GM21717 (cell line): ENCODE measurements around the gene IL22.

Source experiments
- ATAC-seq: cut with Tn5 transposase; IDR thresholded peaks from one replicate; pipeline ENCODE4 v1.9.1; 2021; ENCODE audit warnings: mild to moderate bottlenecking, moderate library complexity; ENCODE audit not compliant: unreplicated experiment

Gene IL22

DNA sequence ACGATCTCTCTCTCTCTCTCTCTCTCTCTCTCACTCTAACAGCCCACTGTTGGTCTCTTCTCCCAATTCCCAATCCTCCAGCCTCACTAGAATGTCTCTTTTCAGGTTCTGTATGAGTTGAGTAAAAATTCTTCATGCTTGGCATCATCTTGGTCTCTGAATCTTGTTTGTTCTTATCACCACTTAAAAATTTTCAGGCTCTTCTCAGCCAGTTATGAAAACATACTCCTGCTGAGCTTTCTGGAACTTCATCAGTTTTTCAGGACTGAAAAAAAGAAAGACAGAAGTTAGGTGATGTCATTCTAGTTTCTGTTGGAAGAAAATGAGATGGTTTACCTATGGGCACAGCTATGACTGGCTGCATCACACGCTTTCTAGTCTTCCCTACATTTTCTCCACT lies 11.5 kb upstream of the IL22 start:
- no peak for ATAC-seq

DNA sequence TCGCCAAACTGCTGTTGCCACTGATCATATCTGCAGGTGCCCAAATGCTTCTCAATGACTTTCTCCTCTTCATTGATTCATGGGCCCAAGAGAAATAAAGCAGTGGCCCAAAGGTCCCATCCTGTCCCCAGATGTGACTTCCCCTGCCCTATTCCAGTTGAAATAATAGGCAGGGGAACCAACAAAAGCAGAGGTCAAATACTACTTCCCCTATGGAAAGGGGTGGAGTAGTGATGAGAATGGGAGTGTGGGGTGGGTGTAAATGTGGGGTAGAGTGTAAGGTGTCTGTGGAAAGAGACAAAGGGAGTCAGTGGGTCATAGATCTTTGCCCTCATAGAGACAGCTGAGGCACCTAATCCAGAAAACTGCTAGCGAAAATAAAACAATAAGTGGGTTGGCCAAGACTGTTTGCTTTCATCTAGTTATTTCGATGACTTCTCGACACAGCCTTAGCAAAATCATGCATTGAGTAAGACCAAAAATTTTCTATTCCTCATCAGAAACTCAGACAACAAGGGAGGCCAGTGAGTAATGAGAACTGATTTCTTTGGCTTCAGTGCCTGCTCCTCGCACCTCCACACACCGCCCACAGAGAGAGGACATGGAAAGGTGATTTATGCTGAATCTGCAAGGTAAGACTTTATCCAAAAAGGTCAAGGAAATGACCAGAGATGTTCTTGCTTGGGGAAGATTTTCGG lies 10.9 kb upstream of the IL22 start:
- ATAC-seq = no peak

DNA sequence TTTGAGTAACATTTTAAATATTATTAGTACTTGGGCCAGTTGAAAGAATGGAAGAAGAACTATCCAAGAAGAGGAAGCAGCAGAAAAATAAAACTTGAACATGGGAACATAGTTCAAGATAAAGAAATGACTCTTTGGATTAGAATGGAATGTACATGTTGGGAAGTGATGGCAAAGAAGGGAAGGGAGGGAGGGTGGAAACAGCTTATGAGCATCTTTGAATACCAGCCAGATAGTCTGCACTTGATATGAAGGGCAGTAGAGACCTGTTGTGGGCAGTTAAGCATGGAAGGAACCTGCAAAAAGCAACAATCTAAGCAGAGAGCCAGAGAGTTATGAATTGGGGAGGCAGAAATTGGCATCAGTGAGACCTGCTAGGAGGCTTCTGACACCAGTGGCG lies 10.0 kb upstream of the IL22 start:
- ATAC-seq = no peak

DNA sequence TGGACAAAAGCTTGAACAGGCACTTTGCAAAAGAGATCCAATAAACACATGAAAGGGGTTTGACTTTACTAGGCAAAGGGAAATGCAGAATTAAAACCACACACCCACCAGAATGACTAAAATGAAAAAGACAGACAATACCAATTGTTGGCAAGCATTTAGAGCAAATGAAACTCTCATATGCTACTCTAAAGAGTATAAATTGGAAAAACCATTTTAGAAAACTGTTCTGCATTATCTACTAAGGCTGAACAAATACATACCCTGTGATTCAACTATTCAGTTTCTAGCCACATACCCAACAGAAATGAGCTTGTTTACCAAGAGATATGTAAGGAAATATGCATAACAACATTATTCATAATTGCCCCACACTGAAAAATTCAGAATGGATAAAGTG lies 8.5 kb upstream of the IL22 start:
- ATAC-seq = no peak

DNA sequence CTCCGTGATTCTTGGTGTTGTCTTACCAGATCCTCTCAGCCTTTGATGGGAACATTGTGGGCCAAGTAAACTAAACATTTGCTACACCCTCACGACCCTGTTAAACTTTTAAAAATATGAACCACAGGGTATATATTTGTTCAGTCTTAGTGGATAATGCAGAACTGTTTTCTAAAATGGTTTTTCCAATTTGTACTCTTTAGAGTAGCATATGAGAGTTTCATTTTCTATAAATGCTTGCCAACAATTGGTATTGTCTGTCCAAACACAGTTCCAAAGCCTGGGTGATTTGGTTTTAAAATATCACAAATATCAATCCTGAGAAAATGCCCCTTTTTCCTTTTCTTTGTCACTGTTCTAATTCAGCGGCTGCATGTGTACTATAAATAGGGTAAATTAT lies 6.7 kb upstream of the IL22 start:
- ATAC-seq = no peak

DNA sequence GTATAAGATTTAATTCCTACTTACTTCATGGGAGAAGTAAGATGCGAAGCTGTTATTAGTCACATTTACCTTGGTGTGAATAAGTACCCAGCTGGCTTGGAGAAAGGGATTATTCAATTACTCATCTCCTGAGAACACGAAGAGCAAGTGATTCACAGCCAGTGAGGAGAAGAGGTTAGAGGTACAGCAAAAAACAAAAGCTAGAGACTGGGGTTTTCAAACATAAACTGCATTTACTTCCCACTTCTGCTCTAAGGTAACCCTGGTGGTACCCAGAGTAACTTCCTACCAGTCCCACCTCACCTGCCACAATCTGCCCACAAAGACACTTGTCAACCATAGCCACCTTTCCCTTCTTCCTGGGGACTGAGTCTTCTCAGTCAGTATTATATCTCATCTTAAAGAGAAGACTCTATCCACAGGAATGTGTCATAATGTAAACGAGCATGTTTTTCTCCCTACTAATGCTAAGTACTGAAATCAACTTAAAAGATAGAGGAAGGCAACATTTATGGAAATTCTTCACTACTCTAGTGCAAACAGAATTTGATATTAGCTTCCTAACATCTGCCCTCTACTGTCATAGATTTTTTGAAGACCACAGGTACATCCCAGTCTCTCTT lies 6.0 kb upstream of the IL22 start:
- ATAC-seq = no peak

DNA sequence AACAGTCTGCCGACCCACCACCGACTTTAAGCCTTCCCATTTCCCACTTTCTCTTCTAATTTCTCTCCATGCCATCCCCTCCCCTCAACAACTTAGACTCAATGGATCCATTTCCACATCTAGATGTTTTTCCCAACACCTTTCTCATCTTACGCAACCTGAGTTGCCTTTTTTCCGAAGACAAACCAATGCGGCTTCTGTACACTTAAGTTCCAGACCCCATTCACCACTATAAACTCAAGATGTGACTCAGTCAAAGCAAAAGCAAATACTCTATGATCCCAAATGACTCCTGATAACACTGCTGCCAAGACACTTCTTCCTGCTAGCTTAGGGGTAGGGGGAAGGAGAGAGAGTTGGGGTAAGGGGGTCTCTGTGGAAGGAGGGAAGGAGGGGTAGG lies 1.3 kb downstream of the IL22 start:
- ATAC-seq = no peak

DNA sequence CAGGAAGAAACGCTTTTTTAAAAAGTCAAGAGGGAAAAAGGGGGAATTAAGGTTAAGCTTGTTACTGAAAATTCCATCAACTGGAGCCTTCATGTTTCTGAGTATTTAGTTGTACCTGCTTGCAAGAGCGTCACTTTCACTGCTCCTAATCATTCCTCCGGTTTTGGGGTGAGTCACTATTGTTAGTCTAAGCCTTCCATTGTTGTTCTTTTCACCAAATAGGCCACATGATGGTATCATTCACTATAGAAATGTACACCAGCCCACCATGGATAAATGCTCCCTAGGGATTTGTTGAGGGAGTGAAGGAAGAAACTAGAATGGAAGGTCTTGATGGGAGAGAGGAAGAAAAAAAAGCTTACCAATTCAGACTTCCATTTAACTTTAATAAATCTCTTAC lies 3.0 kb downstream of the IL22 start:
- no peak for ATAC-seq

DNA sequence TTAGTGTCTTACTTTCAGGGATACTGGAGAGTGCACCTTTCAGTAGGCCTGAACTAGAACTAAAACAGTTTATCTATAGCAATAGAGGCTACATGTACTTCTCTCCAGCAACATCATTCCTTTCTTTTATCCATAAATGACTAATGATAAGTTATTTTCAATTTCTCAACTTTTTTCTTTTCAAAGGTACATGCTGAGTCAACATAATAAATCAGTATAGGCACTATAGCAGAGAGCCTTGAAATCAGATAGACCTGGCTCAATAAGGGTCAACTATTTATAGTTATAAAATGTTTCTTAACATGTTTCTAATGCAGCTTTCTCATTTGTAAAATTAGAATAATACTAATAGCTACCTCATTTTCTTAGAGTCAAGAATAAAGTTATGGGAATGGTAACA lies 5.6 kb downstream of the IL22 start:
- no peak for ATAC-seq

DNA sequence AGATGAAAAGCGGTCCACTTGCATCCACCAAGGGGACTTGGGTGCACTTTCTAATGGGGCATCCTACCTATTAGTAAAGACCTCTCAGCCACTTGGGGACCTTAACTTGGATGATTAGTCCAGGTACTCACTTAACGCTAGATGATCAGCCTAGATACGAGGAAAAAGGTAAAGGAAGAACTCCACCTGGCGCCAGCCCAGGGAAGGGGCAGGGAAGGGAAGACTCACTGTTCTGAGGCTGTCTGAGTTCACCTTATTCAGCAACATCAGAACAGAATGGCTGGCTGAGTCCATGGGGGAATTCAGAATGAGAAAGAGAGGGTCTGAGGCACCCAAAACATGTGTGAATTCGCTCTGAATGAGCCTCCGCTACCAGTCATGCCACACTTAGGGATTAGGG lies 7.1 kb downstream of the IL22 start:
- ATAC-seq = no peak

DNA sequence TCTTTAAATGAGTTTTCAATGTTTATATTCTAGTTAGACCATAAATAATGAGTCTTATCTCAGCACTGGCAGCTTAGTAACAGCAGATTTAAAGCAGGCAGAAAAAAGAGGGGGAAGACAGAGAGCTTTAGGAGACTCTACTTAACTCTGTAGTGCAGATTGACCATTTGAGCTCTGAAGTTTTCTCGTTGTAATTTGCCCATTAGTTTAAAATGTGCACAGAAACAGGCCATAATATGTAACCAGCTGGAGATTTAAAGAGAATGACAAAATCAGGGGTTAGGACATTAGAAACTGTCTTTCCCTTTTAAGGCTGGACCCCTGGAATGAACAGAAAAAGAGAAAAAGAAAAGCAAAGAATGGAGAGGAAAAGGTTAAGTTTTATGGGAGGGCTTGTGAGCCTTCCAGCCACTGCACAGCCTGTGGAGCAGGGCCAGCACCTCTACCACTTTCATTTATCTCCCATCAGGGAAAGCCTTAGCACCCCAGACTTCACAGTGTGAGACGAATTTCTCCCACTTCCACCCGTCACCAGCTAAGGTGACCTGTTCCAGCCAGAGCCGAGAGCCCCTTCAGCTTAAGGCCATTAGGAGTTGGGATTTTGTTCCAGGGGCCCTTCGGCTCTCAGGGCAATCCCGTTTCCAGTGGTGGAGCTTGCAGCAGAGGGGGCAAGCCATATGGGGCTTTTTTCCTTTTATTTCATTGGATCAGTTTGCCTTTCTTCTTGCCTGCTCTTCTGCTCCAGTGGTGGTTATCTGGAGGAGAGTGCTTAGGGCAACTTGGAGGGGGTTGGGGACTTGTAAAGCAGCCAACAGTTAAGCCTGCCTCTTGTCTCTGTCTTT lies 8.0 kb downstream of the IL22 start:
- no peak for ATAC-seq

DNA sequence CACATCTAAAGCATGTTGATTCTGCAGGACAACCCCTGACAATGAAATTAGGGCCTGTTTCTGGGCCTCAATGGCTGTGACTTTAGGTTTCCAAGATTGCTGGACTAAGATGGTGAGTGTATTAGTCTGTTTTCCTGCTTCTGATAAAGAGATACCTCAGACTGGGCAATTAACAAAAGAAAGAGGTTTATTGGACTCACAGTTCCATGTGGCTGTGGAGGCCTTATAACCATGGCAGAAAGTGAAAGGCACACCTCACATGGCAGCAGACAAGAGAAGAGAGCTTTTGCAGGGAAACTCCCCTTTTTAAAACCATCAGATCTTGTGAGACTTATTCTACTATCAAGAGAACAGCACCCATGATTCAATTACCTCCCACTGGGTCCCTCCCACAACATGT lies 10.6 kb downstream of the IL22 start:
- ATAC-seq = no peak

DNA sequence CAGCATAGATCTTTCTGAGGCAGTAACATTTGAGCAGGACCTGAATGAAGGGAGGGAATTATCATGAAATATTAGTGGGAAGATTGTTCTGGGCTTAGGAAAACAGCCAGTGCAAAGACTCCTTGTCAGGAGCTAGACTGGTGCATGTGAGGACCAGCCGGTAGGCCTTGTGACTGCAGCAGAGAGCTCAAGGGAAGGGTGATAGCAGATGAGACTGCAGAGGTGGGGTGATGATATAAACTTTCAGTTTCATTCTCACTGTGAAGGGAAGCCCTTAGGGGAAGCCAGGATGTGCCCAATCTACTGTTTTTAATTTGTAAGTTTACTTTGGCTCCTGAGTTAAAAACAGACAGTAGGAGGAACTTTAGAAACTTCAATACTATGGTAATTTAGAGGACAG lies 12.4 kb downstream of the IL22 start:
- peak; percentile 99 for ATAC-seq

DNA sequence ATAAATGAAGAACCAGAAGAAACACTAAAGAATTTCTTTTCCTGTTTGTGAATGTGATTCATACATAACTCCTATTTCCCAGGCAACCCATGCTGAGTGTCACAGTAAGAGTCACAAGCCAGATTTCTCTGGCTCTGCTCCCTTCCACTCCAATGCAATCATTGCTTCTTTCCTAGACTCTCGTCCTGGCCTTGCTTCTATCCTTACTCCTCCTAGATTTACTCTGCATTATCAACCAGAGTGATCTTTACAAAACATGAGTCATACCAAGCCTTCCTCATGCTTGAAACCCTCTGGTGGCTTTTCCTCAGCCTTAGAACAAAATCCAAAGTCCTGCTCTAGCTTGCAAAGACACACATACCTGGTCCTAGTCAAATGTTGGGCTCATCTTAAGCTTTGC lies 13.3 kb downstream of the IL22 start:
- ATAC-seq = no peak

DNA sequence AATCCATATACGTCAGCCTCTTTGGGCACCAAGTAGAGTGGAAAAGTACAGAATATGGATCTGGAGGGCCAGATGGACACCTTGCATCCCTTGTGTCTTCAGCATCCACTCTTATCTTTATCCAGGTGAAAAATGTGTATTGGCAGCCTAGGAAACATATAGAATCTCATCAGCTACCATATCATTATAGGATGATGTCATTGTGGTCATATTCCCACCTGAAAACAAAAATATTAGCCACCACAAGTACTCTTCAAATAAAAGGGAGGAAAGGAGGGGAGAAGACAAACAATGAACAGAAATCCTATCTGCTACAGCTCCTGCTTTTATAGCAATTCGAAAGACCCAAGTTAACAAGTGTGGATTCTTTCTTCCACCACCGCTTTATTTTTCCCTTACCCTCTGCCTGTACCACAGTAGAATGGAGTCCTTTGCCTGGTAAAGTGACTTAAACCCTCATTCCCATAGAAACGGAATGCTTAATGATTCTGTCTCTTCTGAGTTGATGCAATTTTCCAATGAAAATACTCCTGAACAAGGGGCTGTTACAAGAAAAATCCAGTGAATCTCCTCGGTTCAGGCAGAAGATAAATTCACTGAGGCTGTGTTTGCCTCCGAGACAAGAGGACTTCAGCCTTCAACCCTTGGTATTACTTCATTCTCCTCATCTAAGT lies 14.0 kb downstream of the IL22 start:
- no peak for ATAC-seq

DNA sequence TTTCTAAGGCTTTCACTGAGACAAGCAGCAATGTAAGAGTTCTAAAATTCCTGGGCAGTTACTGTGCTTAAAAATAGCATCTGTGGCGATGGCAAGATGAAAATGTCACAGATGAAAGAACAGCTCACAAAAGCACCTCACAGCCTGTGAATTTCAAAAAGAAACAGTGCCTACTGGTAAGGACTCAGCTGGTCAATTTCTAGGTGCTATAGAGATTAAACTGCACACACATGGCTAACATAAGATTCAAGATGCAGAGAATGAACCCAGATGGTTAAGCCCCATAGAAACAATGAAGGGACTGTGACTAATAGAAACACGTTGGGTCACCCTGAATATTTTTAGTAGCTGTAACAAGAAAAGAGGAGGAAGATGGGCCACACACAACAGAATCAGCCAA lies 15.8 kb downstream of the IL22 start:
- no peak for ATAC-seq

DNA sequence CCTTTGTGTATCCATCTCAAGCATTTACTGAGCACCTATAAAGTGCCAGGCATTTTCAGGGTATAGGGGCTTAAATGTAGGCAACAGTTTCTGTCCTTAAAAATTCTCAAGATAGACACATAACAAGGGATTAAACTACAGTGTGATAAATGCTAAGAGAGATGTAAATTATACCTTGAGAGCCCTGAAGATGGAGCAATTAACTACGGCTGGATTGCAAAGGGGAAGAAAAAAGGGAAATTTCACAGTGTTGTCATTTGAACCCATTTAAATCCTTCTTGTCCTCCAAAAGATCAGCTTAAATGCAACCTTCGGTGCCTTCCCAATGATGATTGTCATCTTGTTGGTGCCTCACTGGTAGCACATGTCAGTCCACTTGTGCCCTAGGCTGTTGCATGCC lies 16.3 kb downstream of the IL22 start:
- no peak for ATAC-seq

DNA sequence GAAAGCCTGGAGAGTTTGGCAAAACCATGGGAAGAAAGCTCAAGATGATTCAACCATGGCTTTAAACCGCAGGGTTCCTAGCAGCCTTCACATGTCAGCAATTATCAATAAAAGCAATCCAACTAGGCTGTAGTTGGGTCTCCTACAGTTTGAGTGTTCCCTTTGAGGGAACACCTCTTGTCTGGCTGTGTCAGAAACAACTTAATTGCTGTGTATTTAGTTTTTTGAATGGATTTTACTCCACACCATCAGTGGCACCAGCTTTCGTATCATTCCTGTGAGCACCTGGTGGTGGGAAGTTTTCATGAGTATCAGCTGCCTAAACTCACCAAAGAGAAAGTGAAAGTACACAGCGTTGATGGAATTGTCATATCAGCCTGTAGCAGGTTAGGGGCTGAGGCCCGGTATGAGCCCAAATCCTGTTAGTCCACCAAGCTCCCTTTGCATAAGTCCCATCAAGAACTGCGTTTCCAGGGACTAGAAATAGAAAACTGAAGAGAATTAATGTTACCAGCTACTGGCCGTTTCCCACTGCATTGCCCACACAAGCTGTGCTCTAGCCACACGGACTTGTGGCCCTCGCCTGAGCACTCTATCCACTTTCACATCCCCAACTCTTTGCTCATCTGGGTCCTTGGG lies 16.9 kb downstream of the IL22 start:
- peak; percentile 57 for ATAC-seq

DNA sequence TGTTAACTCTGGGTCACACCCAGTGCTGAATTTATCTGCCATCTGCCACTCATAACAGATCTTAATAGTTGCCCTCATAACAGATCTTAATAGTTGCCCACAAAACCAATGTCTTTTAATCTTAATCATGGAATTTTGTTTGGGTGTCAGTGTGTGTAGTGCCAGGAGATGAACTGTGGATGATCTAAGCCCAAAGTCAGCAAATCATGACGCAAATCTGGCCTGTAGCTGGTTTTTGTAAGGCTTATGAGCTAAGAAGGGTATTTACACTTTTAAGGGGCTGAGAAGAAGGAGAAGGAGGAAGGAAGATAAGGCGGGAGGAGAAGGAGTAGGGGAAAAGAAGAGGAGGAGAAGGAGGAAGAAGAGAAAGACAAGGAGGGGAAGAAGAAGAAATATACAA lies 17.8 kb downstream of the IL22 start:
- no peak for ATAC-seq

DNA sequence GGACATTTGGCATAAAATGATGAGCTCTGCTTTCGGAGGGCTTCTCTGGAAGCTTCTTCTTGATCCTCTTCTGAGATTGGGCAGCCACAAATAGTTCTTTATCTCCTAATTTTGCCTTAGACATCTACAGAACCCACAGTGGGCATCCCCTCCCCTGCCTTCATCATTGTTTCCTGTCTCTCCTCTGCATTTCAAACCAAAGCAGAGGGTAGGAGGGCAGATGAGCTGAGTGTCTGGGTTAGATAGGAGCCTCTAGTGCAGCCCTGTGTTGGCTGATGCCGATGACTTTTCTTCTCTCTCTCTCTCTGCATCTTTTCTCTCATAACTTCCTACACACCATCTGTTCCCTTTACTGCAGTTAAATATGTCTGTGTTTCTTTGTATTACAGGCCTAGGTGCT lies 19.3 kb downstream of the IL22 start:
- ATAC-seq = no peak

DNA sequence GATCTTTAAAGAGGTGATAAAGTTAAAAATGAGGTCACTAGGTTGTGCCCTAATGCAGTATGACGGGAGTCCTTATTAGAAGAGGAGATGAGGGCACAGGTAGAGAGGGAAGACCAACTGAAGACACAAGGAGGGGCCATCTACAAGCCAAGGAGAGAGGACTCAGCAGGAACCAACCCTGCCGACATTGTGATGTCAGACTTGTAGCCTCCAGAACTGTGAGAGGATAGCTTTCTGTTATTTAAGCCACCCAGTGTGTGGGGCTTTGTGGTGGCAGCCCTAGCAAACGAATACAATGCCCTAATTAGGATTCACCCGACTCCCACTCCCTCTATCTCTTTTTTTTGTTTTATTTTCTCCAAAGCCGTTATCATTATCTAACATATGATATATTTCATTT lies 19.9 kb downstream of the IL22 start:
- ATAC-seq = no peak
